ENCODE results near the gene DBNDD2.

Gene DBNDD2

GRCh38 chr20:45452772-45453691 is 44.9 kb downstream of the DBNDD2 start:
- DNase-seq: no peak

DNA sequence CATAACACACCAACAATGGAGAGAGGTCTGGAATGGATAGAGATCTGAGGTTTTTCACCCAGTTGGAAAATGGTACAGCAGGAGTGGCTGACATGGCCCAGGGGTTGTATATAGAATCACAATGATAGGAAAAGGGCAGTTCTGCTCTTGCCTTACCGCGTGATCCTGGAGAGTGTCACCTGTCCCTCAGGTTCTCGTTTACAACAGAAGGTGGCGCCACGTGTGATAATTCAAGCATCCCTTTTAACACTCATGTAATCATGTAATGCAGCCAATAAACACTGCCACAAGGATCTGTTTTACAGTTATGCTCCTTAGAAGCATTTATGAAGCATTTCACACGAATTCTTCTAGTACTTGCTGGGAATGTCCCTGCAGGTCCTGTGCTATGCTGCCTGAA is 48.5 kb downstream of the DBNDD2 start:
- no peak for DNase-seq

- no peak for DNase-seq
These were observed 51.5 kb downstream of the DBNDD2 start for GRCh38 chr20:45459606-45460005.

Measured in activated gamma-delta T cell (primary cell).